Measurements from ENCODE around the gene SLC7A5.
"Not testable (repeated sequence)": the region's sequence is repeated elsewhere in the genome, so short reads cannot be mapped to it uniquely, and the experiment has no call there.

The SLC7A5 gene

GRCh38 chr16:87881324-87882200, 12.3 kb upstream of the SLC7A5 start:
- H3K4me3 ChIP-seq (ENCODE audit: low read depth in 1 of 2, low read length in 1 of 2) = no peak overlapping the region
- TF ChIP-seq CTCF (IDR thresholded peaks at IDR 0.05) = no peak
- H3K36me3 ChIP-seq = no peaks in the 10 kb centered on the region
- H3K27ac ChIP-seq = no peak overlapping the region
- no peaks in the 10 kb centered on the region for H3K4me1 ChIP-seq (ENCODE audit: control insufficient read depth in 1 of 2, insufficient read depth in 1 of 2, low read depth in 1 of 2, low read length in 1 of 2)
- peaks cover 34% of the 10 kb centered on the region for H3K27me3 ChIP-seq
- no peaks in the 10 kb centered on the region for H3K9me3 ChIP-seq

- Histone ChIP-seq H3K4me3 (ENCODE audit: low read depth in 1 of 2, low read length in 1 of 2) (no peak overlapping the region), H3K4me1 (ENCODE audit: control insufficient read depth in 1 of 2, insufficient read depth in 1 of 2, low read depth in 1 of 2, low read length in 1 of 2) (no peaks in the 10 kb centered on the region), H3K9me3 (no peaks in the 10 kb centered on the region), H3K36me3 (no peaks in the 10 kb centered on the region), H3K27me3 (peaks cover 34% of the 10 kb centered on the region), H3K27ac (no peak overlapping the region)
- no peak for TF ChIP-seq CTCF (IDR thresholded peaks at IDR 0.05)
Observed at GRCh38 chr16:87880117-87880696, 10.9 kb upstream of the SLC7A5 start.

GRCh38 chr16:87879411-87880013, 10.2 kb upstream of the SLC7A5 start:
- not testable (repeated sequence) for H3K4me3 ChIP-seq (ENCODE audit: low read depth in 1 of 2, low read length in 1 of 2); H3K9me3 ChIP-seq; H3K27ac ChIP-seq; H3K4me1 ChIP-seq (ENCODE audit: control insufficient read depth in 1 of 2, insufficient read depth in 1 of 2, low read depth in 1 of 2, low read length in 1 of 2); H3K36me3 ChIP-seq
- H3K27me3 ChIP-seq = peaks cover 34% of the 10 kb centered on the region

- Histone ChIP-seq H3K4me3 (ENCODE audit: low read depth in 1 of 2, low read length in 1 of 2) (no peak overlapping the region), H3K27ac (no peak overlapping the region), H3K9me3 (no peaks in the 10 kb centered on the region), H3K27me3 (peaks cover 34% of the 10 kb centered on the region), H3K4me1 (ENCODE audit: control insufficient read depth in 1 of 2, insufficient read depth in 1 of 2, low read depth in 1 of 2, low read length in 1 of 2) (no peaks in the 10 kb centered on the region), H3K36me3 (no peaks in the 10 kb centered on the region)
- TF ChIP-seq CTCF (IDR thresholded peaks at IDR 0.05) = no peak
Observed at GRCh38 chr16:87878704-87879103, 9.4 kb upstream of the SLC7A5 start.

GRCh38 chr16:87877942-87878507, 8.7 kb upstream of the SLC7A5 start:
- no peaks in the 10 kb centered on the region for H3K36me3 ChIP-seq
- TF ChIP-seq CTCF (IDR thresholded peaks at IDR 0.05) = no peak
- H3K27me3 ChIP-seq = peaks cover 34% of the 10 kb centered on the region
- no peaks in the 10 kb centered on the region for H3K4me1 ChIP-seq (ENCODE audit: control insufficient read depth in 1 of 2, insufficient read depth in 1 of 2, low read depth in 1 of 2, low read length in 1 of 2)
- no peak overlapping the region for H3K27ac ChIP-seq
- no peaks in the 10 kb centered on the region for H3K9me3 ChIP-seq
- H3K4me3 ChIP-seq (ENCODE audit: low read depth in 1 of 2, low read length in 1 of 2) = no peak overlapping the region
